ENCODE measurements around the gene TRMT11.

The TRMT11 gene

GRCh38 chr6:126048635-126049034, 62.3 kb downstream of the TRMT11 start:
- TF ChIP-seq ZNF785 (tag by site-specific recombination; IDR thresholded peaks at IDR 0.05) (no peak), PRDM4 (tag by site-specific recombination; IDR thresholded peaks at IDR 0.05) (0 out of 2 replicates have a peak, but pooled peaks have one; percentile 13), PBX3 (CRISPR knock-in tag; IDR thresholded peaks at IDR 0.05) (no peak), FEZF1 (tag by site-specific recombination; IDR thresholded peaks at IDR 0.05) (peak; percentile 11; the same call in 1 of the 2 replicates), ZNF292 (tag by site-specific recombination; IDR thresholded peaks at IDR 0.05; ENCODE audit: borderline replicate concordance, low read depth) (no peak)
- Histone ChIP-seq H3K9me3 (ENCODE audit: control insufficient read depth, insufficient read depth, low read depth, low read length) (no peaks in the 10 kb centered on the region), H3K36me3 (ENCODE audit: control insufficient read depth in 2 of 2, insufficient read depth in 1 of 2, low read length in 2 of 2) (peaks cover 0 to 43% of the 10 kb centered on the region in 2 experiments; a peak in 2 of 3 replicates), H3K4me1 (ENCODE audit: control insufficient read depth, insufficient read depth, low read length) (no peaks in the 10 kb centered on the region), H3K27ac (ENCODE audit: extremely low read depth, low read depth, low read length) (no peak overlapping the region), H3K4me3 (ENCODE audit: low read depth, low read length) (no peak overlapping the region)
- CTCF ChIA-PET: no interaction called here
- POLR2A ChIA-PET: no interaction called here

GRCh38 chr6:126050795-126051194, 64.5 kb downstream of the TRMT11 start:
- H3K27ac ChIP-seq (ENCODE audit: extremely low read depth, low read depth, low read length): no peak overlapping the region
- ChIA-PET POLR2A (no interaction called here), CTCF (interaction anchor here (0.6 kb wide), 1 partner anchor 76 kb away, joined by 3 read pairs; no protein-coding TSS in a partner anchor)
- H3K4me1 ChIP-seq (ENCODE audit: control insufficient read depth, insufficient read depth, low read length): no peaks in the 10 kb centered on the region
- no peak for TF ChIP-seq ZNF624 (tag by site-specific recombination; IDR thresholded peaks at IDR 0.05)
- TF ChIP-seq ZNF610 (tag by site-specific recombination; IDR thresholded peaks at IDR 0.05; ENCODE audit: borderline replicate concordance): no peak
- no peak for TF ChIP-seq ZNF133 (tag by site-specific recombination; IDR thresholded peaks at IDR 0.05)
- no peak for TF ChIP-seq ZNF747 (tag by site-specific recombination; IDR thresholded peaks at IDR 0.05)
- TF ChIP-seq ZNF513 (tag by site-specific recombination; IDR thresholded peaks at IDR 0.05): no peak
- TF ChIP-seq ZNF561 (tag by site-specific recombination; IDR thresholded peaks at IDR 0.05; ENCODE audit: borderline replicate concordance): no peak
- TF ChIP-seq ZNF530 (tag by site-specific recombination; IDR thresholded peaks at IDR 0.05; ENCODE audit: low read depth): no peak
- TF ChIP-seq ZNF26 (tag by site-specific recombination; IDR thresholded peaks at IDR 0.05): no peak
- TF ChIP-seq SALL2 (tag by site-specific recombination; IDR thresholded peaks at IDR 0.05; ENCODE audit: borderline replicate concordance): no peak
- TF ChIP-seq KLF9 (tag by site-specific recombination; IDR thresholded peaks at IDR 0.05; ENCODE audit: low read depth): no peak
- TF ChIP-seq ZBTB7A (tag by site-specific recombination; IDR thresholded peaks at IDR 0.05; ENCODE audit: low read depth): no peak
- TF ChIP-seq ZBTB21 (tag by site-specific recombination; IDR thresholded peaks at IDR 0.05): no peak
- TF ChIP-seq ZNF664 (tag by site-specific recombination; IDR thresholded peaks at IDR 0.05): no peak
- no peaks in the 10 kb centered on the region for H3K9me3 ChIP-seq (ENCODE audit: control insufficient read depth, insufficient read depth, low read depth, low read length)
- peaks cover 0 to 31% of the 10 kb centered on the region in 2 experiments; a peak in 1 of 3 replicates for H3K36me3 ChIP-seq (ENCODE audit: control insufficient read depth in 2 of 2, insufficient read depth in 1 of 2, low read length in 2 of 2)
- H3K4me3 ChIP-seq (ENCODE audit: low read depth, low read length): no peak overlapping the region
